OCI-LY1 (cell line): ENCODE results near the gene UTS2B.

Experiments
- H2AFZ ChIP-seq: fragments of 200-600 bp; sonication (generic), shearing (Covaris generic); 2 replicates; pipeline ENCODE4 v1.6.0; 2014; ENCODE audit warnings: antibody characterized with exemption, mild to moderate bottlenecking, low read length
- H3F3A ChIP-seq: fragments of 200-600 bp; sonication (generic), shearing (Covaris generic); 2 replicates; pipeline ENCODE4 v1.6.0; 2014; ENCODE audit warnings: mild to moderate bottlenecking, antibody characterized with exemption, low read length, moderate library complexity; ENCODE audit not compliant: insufficient read depth
- H3K27ac ChIP-seq: fragments of 200-600 bp; sonication (generic); 2 replicates; pipeline ENCODE4 v1.5.1; 2014; ENCODE audit warnings: low read length, mixed run types, mild to moderate bottlenecking, low read depth; ENCODE audit not compliant: poor library complexity, severe bottlenecking
- H3K27me3 ChIP-seq: fragments of 200-600 bp; sonication (generic); 2 replicates; pipeline ENCODE4 v1.6.0; 2014; ENCODE audit warnings: antibody characterized with exemption, mild to moderate bottlenecking, low read length, moderate library complexity; ENCODE audit not compliant: insufficient read depth
- H3K36me3 ChIP-seq: fragments of 200-600 bp; sonication (generic); 2 replicates; pipeline ENCODE4 v1.6.1; 2014; ENCODE audit warnings: mild to moderate bottlenecking, antibody characterized with exemption, low read length, moderate library complexity, mixed read lengths; ENCODE audit not compliant: insufficient read depth
- H3K4me1 ChIP-seq: fragments of 200-600 bp; sonication (generic); 2 replicates; pipeline ENCODE4 v1.5.1; 2014; ENCODE audit warnings: mild to moderate bottlenecking, low read length, moderate library complexity; ENCODE audit not compliant: insufficient read depth, severe bottlenecking
- H3K4me2 ChIP-seq: fragments of 200-600 bp; sonication (generic), shearing (Covaris generic); 2 replicates; pipeline ENCODE4 v1.6.1; 2014; ENCODE audit warnings: low read length
- H3K4me3 ChIP-seq: fragments of 200-600 bp; sonication (generic); 2 replicates; pipeline ENCODE4 v1.5.1; 2014; ENCODE audit warnings: low read length, low read depth, mild to moderate bottlenecking, mixed read lengths; ENCODE audit not compliant: poor library complexity, severe bottlenecking
- H3K79me2 ChIP-seq: fragments of 200-600 bp; shearing (Covaris generic); 2 replicates; pipeline ENCODE4 v1.6.1; 2016; ENCODE audit warnings: mixed run types, low read length, mixed read lengths; ENCODE audit not compliant: insufficient read depth
- H3K9ac ChIP-seq: fragments of 200-600 bp; sonication (generic), shearing (Covaris generic); 2 replicates; pipeline ENCODE4 v1.6.1; 2014; ENCODE audit warnings: mild to moderate bottlenecking, low read length, mixed read lengths
- H3K9me2 ChIP-seq: fragments of 200-600 bp; sonication (generic), shearing (Covaris generic); 2 replicates; pipeline ENCODE4 v1.6.1; 2014; ENCODE audit warnings: low read depth, mild to moderate bottlenecking, low read length, mixed read lengths
- H3K9me3 ChIP-seq: fragments of 200-600 bp; shearing (Covaris generic); 2 replicates; pipeline ENCODE4 v1.6.1; 2014; ENCODE audit warnings: low read length, mixed read lengths
- H4K20me1 ChIP-seq: fragments of 200-600 bp; sonication (generic), shearing (Covaris generic); 2 replicates; pipeline ENCODE4 v1.6.0; 2016; ENCODE audit warnings: mild to moderate bottlenecking, low read length; ENCODE audit not compliant: insufficient read depth
- EZH2 ChIP-seq: fragments of 200-600 bp; sonication (generic), shearing (Covaris generic); IDR thresholded peaks from 2 replicates; pipeline ENCODE4 v1.8.0; 2017; ENCODE audit warnings: borderline replicate concordance, mixed run types, mild to moderate bottlenecking, antibody characterized with exemption, low read length, moderate library complexity, mixed read lengths
- TF ChIP-seq, protein P1 (sequence below): fragments of 200-600 bp; sonication (generic), shearing (Covaris generic); IDR thresholded peaks from 2 replicates; pipeline ENCODE4 v1.5.1; 2017; ENCODE audit warnings: mild to moderate bottlenecking, antibody characterized with exemption, low read length, moderate library complexity, mixed read lengths

Gene UTS2B

DNA sequence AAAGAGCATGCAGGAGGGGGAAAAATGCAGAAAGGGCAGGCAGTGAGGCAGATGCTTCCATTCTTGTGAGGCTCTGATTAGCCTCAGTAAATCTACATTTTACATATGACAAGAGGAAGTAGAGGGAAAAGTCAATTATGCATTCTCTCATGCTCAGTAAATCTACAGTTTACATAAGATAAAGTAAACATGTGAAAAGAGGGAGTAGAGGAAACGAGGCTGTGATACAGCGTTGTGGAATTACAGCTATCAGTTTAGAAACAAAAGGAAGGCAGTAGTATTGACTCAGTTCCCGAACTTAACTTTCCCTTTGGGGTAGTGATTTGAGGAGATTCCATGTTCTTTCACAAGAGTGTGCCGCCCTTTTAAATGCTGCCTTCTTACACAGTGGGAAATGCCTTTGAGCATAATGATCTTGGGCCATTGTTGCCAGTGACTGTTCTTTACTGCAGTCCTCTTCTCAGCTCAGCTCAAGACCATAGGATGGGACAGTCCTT is 92.0 kb downstream of the UTS2B start:
- Histone ChIP-seq H2AFZ (no peak overlapping the region), H3K27ac (no peak overlapping the region), H3K9me2 (no peaks in the 10 kb centered on the region), H3K79me2 (no peaks in the 10 kb centered on the region), H4K20me1 (no peaks in the 10 kb centered on the region), H3K4me2 (no peak overlapping the region), H3K27me3 (no peaks in the 10 kb centered on the region), H3F3A (no peaks in the 10 kb centered on the region), H3K4me1 (no peaks in the 10 kb centered on the region), H3K36me3 (no peaks in the 10 kb centered on the region), H3K4me3 (no peak overlapping the region), H3K9me3 (no peaks in the 10 kb centered on the region), H3K9ac (no peak overlapping the region)
- TF ChIP-seq, protein P1, sequence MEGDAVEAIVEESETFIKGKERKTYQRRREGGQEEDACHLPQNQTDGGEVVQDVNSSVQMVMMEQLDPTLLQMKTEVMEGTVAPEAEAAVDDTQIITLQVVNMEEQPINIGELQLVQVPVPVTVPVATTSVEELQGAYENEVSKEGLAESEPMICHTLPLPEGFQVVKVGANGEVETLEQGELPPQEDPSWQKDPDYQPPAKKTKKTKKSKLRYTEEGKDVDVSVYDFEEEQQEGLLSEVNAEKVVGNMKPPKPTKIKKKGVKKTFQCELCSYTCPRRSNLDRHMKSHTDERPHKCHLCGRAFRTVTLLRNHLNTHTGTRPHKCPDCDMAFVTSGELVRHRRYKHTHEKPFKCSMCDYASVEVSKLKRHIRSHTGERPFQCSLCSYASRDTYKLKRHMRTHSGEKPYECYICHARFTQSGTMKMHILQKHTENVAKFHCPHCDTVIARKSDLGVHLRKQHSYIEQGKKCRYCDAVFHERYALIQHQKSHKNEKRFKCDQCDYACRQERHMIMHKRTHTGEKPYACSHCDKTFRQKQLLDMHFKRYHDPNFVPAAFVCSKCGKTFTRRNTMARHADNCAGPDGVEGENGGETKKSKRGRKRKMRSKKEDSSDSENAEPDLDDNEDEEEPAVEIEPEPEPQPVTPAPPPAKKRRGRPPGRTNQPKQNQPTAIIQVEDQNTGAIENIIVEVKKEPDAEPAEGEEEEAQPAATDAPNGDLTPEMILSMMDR, result no peak
- TF ChIP-seq EZH2, result no peak

DNA sequence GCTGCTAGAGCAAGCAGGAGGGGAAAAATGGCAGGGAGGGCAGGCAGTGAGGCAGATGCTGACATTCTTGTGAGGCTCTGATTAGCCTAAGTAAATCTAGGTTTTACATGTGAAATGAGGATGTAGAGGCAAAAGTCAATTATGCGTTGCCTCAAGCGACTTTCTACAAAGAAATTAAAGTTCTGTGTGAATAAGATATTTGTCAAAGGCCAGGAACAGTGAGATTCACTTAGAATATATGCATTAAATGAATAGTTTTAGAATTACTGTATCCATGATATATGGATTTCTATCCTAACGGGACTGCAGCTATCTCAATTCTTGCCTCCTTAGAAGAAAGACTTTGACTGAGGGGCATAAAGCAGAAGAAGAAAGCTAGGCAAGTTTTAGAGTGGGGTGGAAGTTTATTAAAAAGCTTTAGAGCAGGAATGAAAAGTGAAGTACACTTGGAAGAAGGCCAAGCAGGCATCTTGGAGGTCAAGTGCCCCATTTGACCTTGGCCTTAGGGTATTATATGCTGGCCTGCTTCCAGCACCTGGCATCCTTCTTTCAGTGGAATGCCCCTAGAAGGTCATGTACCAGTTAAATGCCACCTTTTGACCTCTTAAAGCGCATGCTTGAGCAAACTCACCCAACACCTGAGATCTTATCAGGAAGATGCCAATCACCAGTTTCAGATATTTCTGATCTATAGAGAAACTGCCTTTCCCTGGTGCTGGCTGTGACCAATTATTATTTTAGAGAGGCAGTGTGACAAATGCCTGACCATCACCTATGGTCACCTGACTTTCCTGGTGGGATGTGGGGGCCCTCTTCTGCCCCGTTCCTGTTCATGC is 93.1 kb downstream of the UTS2B start:
- H2AFZ ChIP-seq, result no peak overlapping the region
- H3K27me3 ChIP-seq, result no peaks in the 10 kb centered on the region
- H3K27ac ChIP-seq, result no peak overlapping the region
- H3K4me2 ChIP-seq, result no peak overlapping the region
- no peak overlapping the region for H3K9ac ChIP-seq
- H3K4me1 ChIP-seq, result no peaks in the 10 kb centered on the region
- no peaks in the 10 kb centered on the region for H3K9me2 ChIP-seq
- H4K20me1 ChIP-seq, result no peaks in the 10 kb centered on the region
- H3K36me3 ChIP-seq, result no peaks in the 10 kb centered on the region
- no peaks in the 10 kb centered on the region for H3F3A ChIP-seq
- TF ChIP-seq, protein P1, result no peak
- TF ChIP-seq EZH2, result no peak
- no peaks in the 10 kb centered on the region for H3K79me2 ChIP-seq
- no peak overlapping the region for H3K4me3 ChIP-seq
- no peaks in the 10 kb centered on the region for H3K9me3 ChIP-seq

DNA sequence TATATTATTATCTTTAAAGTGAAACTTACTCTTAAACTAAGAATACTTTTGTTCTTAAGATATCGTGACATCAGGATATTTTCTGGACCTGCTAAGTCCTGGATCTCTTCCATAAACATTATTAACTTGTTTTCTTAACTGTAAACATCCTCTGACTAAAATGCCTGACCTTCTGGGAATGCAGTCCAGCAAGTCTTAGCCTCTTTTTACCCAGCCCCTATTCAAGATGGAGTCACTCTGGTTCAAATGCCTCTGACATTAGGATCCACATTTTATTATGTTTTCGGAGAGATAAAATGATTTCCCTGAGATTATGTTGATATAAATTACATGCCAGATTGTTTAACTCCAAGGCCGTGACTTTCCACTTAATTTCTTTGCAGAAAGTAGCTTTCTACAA is 93.7 kb downstream of the UTS2B start:
- Histone ChIP-seq H3K27ac (no peak overlapping the region), H4K20me1 (no peaks in the 10 kb centered on the region), H2AFZ (no peak overlapping the region), H3K36me3 (no peaks in the 10 kb centered on the region), H3K9me3 (no peaks in the 10 kb centered on the region), H3K27me3 (no peaks in the 10 kb centered on the region), H3K79me2 (no peaks in the 10 kb centered on the region), H3K4me3 (no peak overlapping the region), H3K4me1 (no peaks in the 10 kb centered on the region), H3K4me2 (no peak overlapping the region), H3K9me2 (no peaks in the 10 kb centered on the region), H3F3A (no peaks in the 10 kb centered on the region), H3K9ac (no peak overlapping the region)
- TF ChIP-seq, protein P1, result no peak
- no peak for TF ChIP-seq EZH2
